Ammon's horn (tissue), 1 donor: ENCODE measurements around the gene TRAPPC4.
"Not testable (repeated sequence)": the region's sequence is repeated elsewhere in the genome, so short reads cannot be mapped to it uniquely, and the experiment has no call there.

Experiments used
- DNase-seq: peaks from one replicate; pipeline ENCODE4 v3.0.0-alpha.2; 2016; ENCODE audit warnings: low spot score

Gene TRAPPC4

DNA sequence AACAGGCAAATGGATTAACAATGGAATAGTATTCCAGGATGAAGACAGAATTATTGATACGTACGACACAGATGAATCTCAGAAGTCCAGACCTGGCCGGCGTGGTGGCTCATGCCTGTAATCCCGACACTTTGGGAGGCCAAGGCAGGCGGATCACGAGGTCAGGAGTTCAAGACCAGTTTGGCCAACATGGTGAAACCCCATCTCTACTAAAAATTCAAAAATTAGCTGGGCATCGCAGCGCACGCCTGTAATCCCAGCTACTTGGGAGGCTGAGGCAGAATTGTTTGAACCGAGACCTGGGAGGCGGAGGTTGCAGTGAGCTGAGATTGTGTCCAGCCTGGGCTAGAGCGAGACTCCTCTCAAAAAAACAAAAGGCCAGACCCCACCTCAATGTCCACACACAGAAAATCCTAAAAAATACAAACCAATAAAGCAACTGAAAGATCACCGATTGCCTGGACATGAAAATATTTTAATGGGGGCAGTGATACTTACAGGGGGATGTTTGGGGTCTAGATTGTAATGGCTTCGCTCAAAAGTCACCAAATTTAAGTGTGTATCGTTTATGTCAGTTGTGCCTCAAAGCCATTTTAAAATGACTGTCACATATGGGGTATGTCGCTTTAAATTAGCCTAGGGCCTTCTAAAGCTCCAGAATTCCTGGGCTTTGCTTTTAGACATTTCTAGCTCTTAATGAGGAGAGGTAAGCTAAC, 4.2 kb upstream of the TRAPPC4 start:
- DNase-seq: no peak

DNA sequence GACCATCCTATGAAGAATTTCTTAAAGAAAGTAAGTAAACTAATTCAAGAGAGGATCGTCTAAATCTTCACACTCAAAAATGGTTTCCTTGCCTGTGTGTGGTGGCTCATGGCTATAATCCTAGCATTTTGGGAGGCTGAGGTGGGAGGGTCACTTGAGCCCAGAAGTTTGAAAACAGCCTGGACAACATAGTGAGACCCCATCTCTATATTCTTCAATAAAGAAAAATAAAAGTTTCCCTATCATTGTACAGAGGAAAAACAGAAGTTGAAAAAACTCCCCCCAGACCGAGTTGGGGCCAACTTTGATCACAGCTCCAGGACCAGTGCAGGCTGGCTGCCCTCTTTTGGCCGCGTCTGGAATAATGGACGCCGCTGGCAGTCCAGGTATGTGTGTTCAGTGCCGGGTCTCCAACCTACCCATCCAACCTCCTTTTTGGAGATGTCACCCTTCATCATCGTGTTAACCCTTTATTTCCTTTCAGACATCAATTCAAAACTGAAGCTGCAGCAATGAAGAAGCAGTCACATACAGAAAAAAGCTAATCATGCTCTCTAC, 3.4 kb upstream of the TRAPPC4 start:
- DNase-seq: no peak

DNA sequence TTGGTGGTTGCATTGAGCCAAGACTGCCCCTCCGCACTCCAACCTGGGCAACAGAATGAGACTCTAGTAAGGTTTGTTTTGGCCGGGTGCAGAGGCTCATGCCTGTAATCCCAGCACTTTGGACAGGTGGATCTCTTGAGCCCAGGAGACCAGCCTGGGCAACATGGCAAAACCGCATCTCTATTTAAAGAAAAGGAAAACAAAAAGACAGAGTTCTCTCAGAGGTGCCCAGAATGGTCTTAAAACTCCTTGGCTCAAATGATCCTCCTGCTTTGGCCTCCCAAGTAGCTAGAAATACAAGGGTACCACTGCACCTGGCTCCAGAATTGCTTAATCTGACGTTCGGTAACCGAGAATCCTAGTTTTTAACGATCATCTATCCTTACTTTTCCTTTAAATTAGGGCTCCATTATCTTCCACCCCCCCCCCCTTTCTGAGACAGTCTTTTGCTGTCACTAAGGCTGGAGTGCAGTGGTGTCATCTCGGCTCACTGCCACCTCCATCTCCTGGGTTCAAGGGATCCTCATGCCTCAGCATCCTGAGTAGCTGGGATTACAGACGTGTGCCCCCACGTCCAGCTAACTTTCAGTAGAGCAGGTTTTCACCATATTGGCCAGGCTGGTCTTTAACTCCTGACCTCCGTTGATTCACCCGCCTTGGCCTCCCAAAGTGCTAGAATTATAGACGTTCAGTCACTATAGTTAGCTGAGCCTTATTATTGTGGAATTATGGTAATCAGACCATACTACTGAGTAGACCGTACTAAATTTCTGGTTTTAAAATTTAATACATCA, 2.2 kb upstream of the TRAPPC4 start:
- DNase-seq: no peak

DNA sequence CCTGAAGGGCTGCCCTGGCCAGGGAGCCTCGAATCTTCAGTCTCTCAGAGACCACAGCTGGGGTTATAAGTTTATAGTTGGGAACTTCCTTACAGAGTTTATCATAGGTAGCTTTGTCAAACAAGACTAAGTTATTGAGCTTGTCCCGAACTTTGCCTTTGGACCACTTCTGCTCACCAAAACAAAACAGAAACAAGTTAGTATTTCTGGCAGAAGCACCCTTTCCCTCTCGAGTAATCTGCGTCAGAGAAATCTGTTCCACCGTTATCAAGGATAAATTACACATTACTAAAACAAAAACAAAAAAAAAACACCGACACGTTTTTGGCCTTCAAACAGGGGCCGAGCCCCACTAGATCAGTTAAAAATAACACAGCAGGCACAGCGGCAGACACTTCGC, 1.2 kb upstream of the TRAPPC4 start:
- not testable (repeated sequence) for DNase-seq

DNA sequence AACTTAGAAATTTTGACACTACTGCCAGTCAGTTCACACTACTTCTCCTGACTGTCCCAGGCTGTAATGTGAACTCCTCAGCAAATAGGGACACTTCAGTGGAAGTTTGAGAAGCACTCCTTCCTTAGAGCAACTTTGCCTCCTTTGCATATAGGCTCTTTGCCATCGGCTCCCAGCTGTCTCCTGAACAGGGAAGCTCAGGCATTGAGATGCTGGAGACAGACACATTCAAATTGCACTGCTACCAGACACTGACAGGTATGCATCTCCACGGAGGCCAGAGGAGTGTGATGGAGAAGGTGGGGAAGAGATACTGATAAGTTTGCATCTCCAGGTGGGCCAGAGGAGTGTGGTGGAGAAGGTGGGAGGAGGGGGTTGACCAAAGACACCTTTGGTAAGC, 1.4 kb downstream of the TRAPPC4 start:
- DNase-seq: no peak

DNA sequence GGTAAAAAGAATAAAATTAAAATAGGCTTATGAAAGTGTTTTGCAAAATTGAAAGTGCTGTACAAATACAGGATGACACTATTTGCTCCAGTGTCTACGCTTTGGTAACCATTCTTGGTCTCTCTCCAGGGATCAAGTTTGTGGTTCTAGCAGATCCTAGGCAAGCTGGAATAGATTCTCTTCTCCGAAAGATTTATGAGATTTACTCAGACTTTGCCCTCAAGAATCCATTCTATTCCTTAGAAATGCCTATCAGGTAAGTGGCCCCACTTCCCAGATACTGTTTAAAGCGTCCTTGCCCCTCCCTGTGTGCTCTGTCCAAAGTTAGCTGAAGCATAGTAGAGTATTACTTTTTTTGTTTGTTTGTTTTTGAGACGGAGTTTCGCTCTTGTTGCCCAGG, 3.1 kb downstream of the TRAPPC4 start:
- no peak for DNase-seq

DNA sequence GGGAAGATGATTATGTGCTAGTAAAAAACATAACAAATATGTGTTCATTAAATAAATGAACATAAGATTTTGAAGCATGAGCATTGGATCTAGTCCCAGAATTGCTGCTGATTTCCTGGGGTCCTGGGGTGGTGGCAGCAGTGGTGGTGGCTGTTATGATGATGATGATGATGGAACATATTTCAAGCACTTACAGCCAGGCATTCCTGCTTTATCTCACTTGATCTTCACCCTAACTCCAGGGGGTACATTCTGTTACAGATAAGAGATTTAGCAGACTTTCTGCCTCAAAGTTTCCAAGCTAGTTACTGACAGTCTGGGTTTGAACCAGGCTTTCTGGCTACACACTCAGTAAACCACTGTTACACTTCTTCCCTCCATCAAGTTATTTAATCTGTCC, 5.2 kb downstream of the TRAPPC4 start:
- no peak for DNase-seq

DNA sequence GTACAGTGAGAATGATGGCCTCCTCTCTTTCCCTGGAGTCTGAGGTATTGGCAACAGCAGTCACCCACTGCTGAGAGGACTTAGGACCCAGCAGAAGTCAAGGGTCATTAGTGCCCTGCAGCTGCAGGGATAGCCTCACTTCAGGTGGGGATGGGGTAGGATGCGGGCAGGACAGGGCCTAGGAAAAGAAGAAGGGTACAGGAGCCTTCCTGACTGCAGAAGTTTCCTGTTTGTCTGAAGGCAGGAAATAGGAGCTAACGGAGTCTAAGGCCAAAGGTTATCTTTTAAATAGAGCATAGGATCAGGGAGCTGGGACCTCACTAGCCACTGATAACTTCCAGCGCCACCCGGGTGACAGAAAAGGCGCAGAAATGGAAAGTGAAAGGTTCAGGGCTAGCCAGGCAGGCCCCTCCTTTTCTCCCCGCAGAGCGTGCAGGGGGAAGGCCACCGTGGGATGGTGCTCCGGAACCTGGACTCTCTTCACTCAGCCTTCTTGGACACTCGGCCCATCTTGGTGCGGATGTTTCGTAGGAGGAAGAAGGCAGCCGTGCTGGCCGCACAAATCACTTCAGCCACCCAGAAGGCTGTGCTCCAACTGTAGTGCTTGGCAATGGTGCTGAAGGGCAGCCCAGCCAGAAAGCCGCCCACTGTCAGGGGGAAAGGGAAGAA, 6.0 kb downstream of the TRAPPC4 start:
- DNase-seq: no peak

DNA sequence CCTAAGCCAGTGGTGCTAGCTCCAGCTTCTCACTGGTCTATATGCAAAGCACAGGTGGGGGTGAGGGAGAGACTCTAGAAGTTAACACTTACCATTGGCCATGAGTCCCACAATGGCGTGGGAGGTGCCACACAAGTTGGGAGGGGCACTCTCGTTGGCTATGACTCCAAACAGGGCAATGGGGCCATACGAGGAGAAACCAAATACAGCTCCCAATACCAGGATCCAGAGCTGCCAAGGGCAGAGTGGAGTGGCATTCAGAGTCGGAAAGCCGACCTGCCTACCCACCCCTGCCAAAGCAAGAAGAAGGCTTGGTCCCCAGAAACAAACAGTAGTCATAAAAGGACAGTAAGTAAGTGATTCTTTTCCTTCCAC, 6.5 kb downstream of the TRAPPC4 start:
- no peak for DNase-seq

DNA sequence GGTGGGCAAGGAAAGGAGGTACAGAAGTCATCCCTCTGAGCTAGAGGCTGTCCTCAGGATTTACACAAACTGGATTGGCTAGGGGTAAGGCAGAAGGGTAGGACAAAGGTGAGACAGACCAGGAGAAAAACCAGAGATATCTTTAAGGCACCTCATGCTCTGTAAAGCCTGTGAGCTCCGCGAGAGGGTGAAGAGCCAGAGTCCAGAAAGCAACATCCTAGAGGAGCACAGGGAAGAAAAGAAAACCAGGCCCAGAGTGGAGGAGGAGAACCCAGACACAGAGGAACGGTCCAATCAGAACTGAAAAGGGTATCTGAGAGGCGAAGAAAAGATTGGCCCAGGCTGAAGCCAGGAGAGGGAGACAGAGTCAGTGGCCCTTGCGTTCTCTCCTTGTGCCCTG, 7.0 kb downstream of the TRAPPC4 start:
- DNase-seq: no peak

DNA sequence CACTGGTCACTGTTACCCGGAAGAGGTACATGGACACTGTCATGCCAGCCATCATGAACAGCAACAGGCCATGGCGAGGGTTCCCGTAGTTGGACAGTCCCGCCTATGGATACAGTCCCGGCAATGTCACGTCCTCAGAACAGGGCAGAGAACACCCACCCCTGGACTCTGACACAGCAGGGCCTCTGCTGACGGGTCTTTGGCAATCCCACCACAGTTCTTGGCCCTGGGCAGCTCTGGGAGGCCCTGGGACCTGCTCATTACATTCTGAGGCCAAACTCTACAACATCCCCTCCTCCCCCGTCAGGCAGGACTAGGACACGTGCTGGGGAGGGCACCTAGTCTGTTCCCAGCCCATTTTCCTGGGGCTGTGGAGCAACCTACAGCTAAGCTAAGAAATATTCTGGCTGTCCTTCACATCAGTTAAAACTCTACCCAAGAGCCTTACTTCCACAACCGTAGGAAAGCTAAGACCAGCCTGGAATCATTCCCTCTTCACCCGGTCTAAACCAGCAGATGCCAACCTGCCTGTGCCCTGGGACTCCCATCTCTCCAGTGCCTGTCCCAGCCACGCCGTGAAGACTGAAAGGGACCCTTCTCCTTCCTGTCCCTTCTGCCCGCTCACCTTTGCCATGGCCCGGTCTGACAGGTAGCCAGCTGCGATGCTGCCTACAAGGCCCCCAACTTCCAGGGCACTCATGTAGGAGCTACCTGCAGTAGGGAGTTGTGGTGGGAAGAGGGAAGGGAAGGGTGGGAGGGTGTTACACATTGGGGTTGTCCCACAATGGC, 7.6 kb downstream of the TRAPPC4 start:
- DNase-seq: no peak

DNA sequence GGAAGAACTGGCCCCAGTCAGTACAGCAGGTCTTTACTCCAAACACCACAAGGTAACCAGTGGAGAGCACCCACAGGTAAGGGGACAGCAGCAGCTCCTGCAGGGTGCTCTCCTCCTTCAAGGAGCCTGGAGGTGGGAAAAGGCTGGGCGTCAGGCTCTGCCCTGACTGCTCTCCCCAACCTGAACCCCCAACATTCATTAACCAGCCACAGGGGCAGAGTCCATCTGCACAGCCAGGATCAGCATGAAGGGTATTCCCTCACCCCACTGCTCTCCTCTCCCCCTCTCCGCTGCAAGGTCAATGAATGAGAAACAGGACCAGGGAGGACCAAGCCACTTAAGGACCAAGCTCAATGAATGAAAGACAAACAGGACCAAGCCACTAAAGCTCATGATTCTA, 8.4 kb downstream of the TRAPPC4 start:
- DNase-seq: no peak

DNA sequence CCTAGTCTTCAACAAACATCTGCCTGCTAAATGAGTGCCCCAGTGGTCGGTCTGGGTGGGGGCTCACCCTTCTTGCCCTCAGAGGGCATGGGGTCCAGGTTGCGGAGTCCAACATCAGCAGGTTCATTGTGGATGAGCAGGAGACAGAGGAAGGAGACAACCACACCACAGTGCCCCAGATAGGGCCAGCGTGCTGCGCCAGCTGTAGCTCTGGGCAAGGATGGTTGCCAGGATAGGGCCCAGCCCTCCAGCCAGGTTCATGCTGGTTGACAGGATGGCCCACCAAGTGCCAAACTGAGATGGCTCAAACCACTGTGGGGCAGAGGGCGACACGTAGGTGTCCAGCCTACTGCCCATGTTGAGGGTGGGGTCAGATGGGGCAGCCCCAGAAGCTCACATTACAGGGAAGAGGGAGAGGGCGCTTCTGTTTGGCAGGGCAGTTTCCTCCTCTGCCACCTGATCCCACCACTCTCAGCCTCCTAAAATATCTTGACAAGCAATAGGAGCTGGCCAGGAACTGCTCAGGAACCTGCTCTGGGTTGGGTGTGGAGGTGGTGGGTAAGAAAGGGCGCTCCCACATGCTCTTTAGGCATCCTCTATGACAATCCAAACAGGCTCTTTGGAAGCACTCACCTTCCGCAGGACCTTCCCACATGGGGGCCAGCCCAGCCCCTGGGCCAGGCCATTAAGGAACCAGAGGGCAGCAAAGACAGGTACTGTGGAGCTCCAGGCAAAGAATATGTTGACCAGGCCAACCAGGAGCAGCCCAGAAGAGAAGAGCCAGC, 9.2 kb downstream of the TRAPPC4 start:
- DNase-seq: no peak

DNA sequence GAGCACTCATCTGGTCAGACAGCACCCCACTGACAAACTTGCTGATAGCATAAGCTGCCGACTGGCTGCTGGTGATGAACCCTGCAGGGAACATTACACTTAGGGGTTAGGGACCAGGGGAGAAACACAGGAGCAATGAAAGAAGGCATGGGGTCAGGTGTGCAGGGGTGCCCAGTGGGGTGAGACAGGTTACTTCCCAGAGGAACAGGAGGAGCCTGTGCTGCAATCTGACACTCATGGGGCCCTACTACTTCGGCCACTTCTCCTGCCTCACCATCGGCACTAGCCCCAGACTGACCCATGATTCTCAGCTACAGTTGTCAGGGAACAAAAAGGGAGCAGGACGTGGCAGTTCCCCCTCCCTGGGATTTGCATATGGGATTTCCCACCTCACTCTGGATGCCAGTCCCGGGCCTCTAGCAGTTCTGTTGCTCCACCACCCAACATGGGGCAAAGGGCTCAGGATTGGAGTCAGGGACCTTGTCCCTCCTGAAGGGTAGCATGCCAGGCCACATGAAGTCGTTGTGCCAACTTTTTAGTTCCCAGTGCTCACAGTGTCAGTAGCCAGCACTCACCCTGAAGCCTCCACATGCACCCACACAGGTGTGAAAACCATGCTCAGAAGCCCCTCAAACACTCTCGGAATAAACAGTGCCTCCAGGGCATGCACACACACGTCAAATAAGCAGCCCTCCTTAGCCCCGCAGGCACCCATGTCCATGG, 9.9 kb downstream of the TRAPPC4 start:
- DNase-seq: no peak

DNA sequence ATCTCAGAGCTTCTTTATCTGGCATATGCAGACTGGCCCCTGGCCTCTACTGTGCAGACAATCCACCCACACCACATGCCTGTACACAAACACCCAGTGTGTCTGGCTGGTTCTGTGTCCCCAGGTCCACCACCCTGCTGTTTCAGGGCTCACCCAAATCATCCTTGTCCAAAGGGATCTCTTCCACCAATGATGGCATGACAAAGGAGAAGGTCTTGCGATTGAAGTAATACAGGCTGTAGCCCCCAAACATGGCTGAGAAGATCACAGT, 10.4 kb downstream of the TRAPPC4 start:
- DNase-seq: no peak

DNA sequence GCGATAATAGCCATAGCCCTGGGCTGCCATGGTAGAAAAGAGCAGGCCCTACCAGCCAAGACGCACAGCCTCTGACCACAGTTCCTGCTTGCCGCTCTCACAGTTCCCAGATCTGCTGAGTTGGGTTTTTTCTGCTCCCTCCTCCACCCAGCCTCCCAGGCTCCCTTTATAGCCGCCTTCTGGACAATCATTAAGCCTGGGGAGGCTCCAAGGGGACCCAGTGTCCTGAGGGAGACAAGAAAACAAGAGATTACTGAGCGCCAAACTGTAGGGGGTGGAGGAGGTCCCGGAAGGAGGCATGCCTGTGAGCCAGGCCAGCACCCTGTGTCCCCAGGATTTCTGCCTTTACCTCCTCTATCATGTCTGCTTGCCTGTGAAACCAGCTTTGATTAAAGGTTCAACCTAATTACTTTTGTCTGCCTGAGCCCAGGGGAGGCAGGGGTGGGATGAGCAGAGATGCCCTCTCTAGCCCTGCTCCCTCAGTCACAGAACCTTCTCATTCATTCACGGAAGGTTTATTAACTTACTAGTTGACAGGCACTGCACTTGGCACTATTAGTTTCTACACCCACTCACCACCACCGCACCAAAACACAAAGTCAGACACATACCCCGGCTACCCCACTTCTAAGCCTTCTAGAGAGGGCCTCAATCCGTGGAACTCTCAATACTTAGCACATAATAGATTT, 10.9 kb downstream of the TRAPPC4 start:
- peak; percentile 38 for DNase-seq

DNA sequence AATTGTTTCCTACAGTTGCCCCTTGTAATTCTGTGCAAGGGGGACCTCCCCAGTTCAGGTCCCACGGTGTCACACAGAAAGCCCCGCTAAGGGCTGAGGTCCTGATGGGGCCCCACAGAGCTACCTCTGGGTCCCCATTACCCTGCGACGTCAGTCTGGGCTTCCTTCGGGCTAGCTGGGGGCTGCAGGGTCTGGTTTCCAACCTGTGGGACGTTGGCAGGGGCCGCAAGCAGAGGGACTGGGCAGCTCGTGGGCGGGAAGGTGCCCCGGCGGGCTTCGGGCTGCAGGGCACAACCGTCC, 11.4 kb downstream of the TRAPPC4 start:
- no peak for DNase-seq

DNA sequence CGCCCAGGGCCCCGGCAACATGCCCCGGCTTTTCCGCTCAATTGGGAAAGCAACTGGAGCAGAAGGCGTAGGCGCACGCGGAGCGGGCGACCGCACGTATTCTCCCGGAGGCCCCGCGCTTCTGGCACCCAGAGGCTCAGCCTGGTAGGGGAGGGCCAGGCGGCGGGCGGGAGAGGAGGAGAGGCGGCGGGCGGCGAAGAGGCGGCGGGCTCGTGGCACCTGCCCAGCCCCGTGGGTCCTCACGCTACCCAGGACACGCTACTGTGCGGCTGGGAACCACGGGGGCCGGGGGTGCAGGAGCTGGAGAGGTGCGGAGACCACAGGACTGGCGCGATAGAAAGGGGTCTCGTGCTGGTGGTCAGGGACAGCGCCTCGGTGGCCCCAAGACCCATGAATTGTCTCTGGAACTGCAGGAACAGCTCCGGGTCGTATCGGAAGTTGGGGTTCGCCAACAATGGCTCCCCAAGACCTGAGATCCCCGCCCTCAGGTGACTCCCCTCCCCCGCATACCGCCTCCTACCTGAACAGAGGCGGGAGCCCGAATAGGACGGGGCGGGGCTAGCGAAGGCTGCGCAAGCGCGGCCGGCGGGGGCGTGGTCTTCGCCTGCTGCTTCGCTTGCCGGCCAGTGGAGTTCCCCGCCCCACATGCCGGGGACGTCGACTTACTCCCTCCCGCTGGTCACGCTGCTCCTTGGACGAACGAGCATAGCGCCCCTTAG, 11.9 kb downstream of the TRAPPC4 start, which contains the start of gene SLC37A4:
SLC37A4 (minus strand) TSS at position 549 of the 719 bp plus-strand sequence.
- peak; percentile 99 for DNase-seq

DNA sequence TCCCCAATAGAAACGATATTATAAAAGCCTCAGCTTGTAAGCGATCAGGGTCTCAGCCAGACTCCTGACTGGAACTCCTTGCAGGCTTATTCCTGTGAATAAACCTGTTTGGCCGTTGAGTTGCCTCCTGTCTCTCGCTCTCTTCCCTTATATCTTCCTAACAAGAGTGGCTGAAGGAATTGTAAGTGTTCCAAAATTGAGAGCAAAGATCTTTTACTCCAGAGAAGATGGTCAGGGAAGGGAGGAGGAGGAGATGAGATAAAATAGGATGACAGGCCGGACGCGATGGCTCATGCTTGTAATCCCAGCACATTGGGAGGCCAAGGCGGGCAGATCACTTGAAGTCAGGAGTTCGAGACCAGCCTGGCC, 13.3 kb downstream of the TRAPPC4 start:
- no peak for DNase-seq

DNA sequence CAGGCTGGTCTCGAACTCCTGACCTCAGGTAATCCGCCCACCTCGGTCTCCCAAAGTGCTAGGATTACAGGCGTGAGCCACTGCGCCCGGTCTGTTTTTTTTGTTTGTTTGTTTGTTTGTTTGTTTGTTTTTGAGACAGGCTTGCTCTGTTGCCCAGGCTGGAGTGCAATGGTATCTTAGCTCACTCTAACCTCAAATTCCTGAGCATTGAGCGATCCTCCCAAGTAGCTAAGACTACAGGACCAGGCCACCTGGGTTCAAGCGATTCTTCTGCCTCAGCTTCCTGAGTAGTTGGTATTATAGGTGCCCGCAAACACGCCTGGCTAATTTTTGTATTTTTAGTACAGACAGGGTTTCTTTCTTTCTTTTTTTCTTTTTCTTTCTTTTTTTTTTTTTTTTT, 14.9 kb downstream of the TRAPPC4 start:
- not testable (repeated sequence) for DNase-seq
